ENCODE results near the gene PLD1.
"Not testable (repeated sequence)": the region's sequence is repeated elsewhere in the genome, so short reads cannot be mapped to it uniquely, and the experiment has no call there.

The PLD1 gene

GRCh38 chr3:171632766-171633165 lies 177.5 kb downstream of the PLD1 start:
- ChIA-PET CTCF (interaction anchor here (1.1 to 1.7 kb wide), 3 partner anchors 9 to 15 kb away, joined by 4 to 6 read pairs (median 5); no protein-coding TSS in a partner anchor), POLR2A (no interaction called here)
- no peak for TF ChIP-seq CTCF (IDR thresholded peaks at IDR 0.05; ENCODE audit: control extremely low read depth, extremely low read depth, low read depth, missing control alignments)
- DNase-seq (ENCODE audit: extremely low spot score), result no peak

- DNase-seq (ENCODE audit: extremely low spot score); POLR2A ChIA-PET; CTCF ChIA-PET: not testable (repeated sequence)
Measured at GRCh38 chr3:171626799-171627198, 183.5 kb downstream of the PLD1 start.

- TF ChIP-seq CTCF (IDR thresholded peaks at IDR 0.05; ENCODE audit: control extremely low read depth, extremely low read depth, low read depth, missing control alignments), result no peak
- DNase-seq (ENCODE audit: extremely low spot score), result no peak
- ChIA-PET POLR2A (no interaction called here), CTCF (interaction anchor here (1.9 kb wide), 1 partner anchor 8 kb away, joined by 7 read pairs; no protein-coding TSS in a partner anchor)
Measured at GRCh38 chr3:171622126-171622525, 188.2 kb downstream of the PLD1 start.

GRCh38 chr3:171620825-171621434 lies 189.4 kb downstream of the PLD1 start:
- TF ChIP-seq CTCF (IDR thresholded peaks at IDR 0.05; ENCODE audit: control extremely low read depth, extremely low read depth, low read depth, missing control alignments), result no peak

GRCh38 chr3:171616798-171617197 lies 193.5 kb downstream of the PLD1 start:
- ChIA-PET POLR2A (no interaction called here), CTCF (interaction anchor here (1.1 to 1.8 kb wide), 6 partner anchors 9 to 725 kb away, joined by 3 to 5 read pairs (median 4); no protein-coding TSS in a partner anchor)
- no peak for DNase-seq (ENCODE audit: extremely low spot score)
- no peak for TF ChIP-seq CTCF (IDR thresholded peaks at IDR 0.05; ENCODE audit: control extremely low read depth, extremely low read depth, low read depth, missing control alignments)

More at GRCh38 chr3:171620825-171621434, 189.4 kb downstream of the PLD1 start:
- CTCF ChIA-PET, result interaction anchor here (2.1 kb wide), 1 partner anchor 11 kb away, joined by 6 read pairs; no protein-coding TSS in a partner anchor
- POLR2A ChIA-PET, result no interaction called here
- no peak for DNase-seq (ENCODE audit: extremely low spot score)

GRCh38 chr3:171615686-171616085 lies 194.6 kb downstream of the PLD1 start:
- POLR2A ChIA-PET, result no interaction called here
- no peak for TF ChIP-seq CTCF (IDR thresholded peaks at IDR 0.05; ENCODE audit: control extremely low read depth, extremely low read depth, low read depth, missing control alignments)
- DNase-seq (ENCODE audit: extremely low spot score), result no peak
- CTCF ChIA-PET, result interaction anchor here (2.4 to 3.2 kb wide), 2 partner anchors 14 to 156 kb away, joined by 12 to 30 read pairs; no protein-coding TSS in a partner anchor

GRCh38 chr3:171615281-171615680 lies 195.0 kb downstream of the PLD1 start:
- no peak for DNase-seq (ENCODE audit: extremely low spot score)
- CTCF ChIA-PET, result interaction anchor here (1.3 to 3.2 kb wide), 3 partner anchors 14 to 219 kb away, joined by 5 to 30 read pairs (median 12); no protein-coding TSS in a partner anchor
- TF ChIP-seq CTCF (IDR thresholded peaks at IDR 0.05; ENCODE audit: control extremely low read depth, extremely low read depth, low read depth, missing control alignments), result no peak
- POLR2A ChIA-PET, result no interaction called here

Data from GM10248 (cell line).